Measurements from ENCODE around the gene SLC35F1.

The SLC35F1 gene

GRCh38 chr6:118174071-118174470 lies 267.0 kb downstream of the SLC35F1 start:
- Histone ChIP-seq H3K4me3 (IDR thresholded peaks at IDR 0.05; ENCODE audit: insufficient read depth, low read depth, low read length) (no peak overlapping the region), H3K27me3 (ENCODE audit: insufficient read depth, low read depth) (no peaks in the 10 kb centered on the region), H4K20me1 (ENCODE audit: insufficient read depth) (no peaks in the 10 kb centered on the region), H3K79me2 (ENCODE audit: insufficient read depth, low read depth) (no peaks in the 10 kb centered on the region), H3K27ac (no peak overlapping the region), H3K4me2 (no peak overlapping the region), H2AFZ (ENCODE audit: low read depth) (no peak overlapping the region), H3K9ac (no peak overlapping the region), H3K36me3 (ENCODE audit: insufficient read depth) (no peaks in the 10 kb centered on the region), H3K4me1 (ENCODE audit: low read depth, poor library complexity, severe bottlenecking) (no peaks in the 10 kb centered on the region)
- TF ChIP-seq CTCF (conservative IDR thresholded peaks at IDR 0.05; ENCODE audit: low read depth, low read length): no peak

- Histone ChIP-seq H3K4me3 (IDR thresholded peaks at IDR 0.05; ENCODE audit: insufficient read depth, low read depth, low read length) (no peak overlapping the region), H3K9ac (no peak overlapping the region), H3K4me2 (no peak overlapping the region), H3K79me2 (ENCODE audit: insufficient read depth, low read depth) (no peaks in the 10 kb centered on the region), H3K27me3 (ENCODE audit: insufficient read depth, low read depth) (no peaks in the 10 kb centered on the region), H2AFZ (ENCODE audit: low read depth) (no peak overlapping the region), H3K27ac (no peak overlapping the region), H3K36me3 (ENCODE audit: insufficient read depth) (no peaks in the 10 kb centered on the region), H4K20me1 (ENCODE audit: insufficient read depth) (no peaks in the 10 kb centered on the region), H3K4me1 (ENCODE audit: low read depth, poor library complexity, severe bottlenecking) (no peaks in the 10 kb centered on the region)
- TF ChIP-seq CTCF (conservative IDR thresholded peaks at IDR 0.05; ENCODE audit: low read depth, low read length): no peak
Observed at GRCh38 chr6:118177720-118178119, 270.7 kb downstream of the SLC35F1 start.

- TF ChIP-seq CTCF (conservative IDR thresholded peaks at IDR 0.05; ENCODE audit: low read depth, low read length): no peak
- H3K27ac ChIP-seq: no peak overlapping the region
- H3K79me2 ChIP-seq (ENCODE audit: insufficient read depth, low read depth): no peaks in the 10 kb centered on the region
- H3K9ac ChIP-seq: no peak overlapping the region
- no peaks in the 10 kb centered on the region for H3K4me1 ChIP-seq (ENCODE audit: low read depth, poor library complexity, severe bottlenecking)
- H3K4me3 ChIP-seq (IDR thresholded peaks at IDR 0.05; ENCODE audit: insufficient read depth, low read depth, low read length): no peak overlapping the region
- no peak overlapping the region for H3K4me2 ChIP-seq
- no peaks in the 10 kb centered on the region for H4K20me1 ChIP-seq (ENCODE audit: insufficient read depth)
- no peak overlapping the region for H2AFZ ChIP-seq (ENCODE audit: low read depth)
- H3K27me3 ChIP-seq (ENCODE audit: insufficient read depth, low read depth): no peaks in the 10 kb centered on the region
- no peaks in the 10 kb centered on the region for H3K36me3 ChIP-seq (ENCODE audit: insufficient read depth)
Observed at GRCh38 chr6:118179048-118179447, 272.0 kb downstream of the SLC35F1 start.

GRCh38 chr6:118186672-118187567 lies 279.9 kb downstream of the SLC35F1 start:
- Histone ChIP-seq H3K27ac (no peak overlapping the region), H3K36me3 (ENCODE audit: insufficient read depth) (no peaks in the 10 kb centered on the region), H2AFZ (ENCODE audit: low read depth) (no peak overlapping the region), H3K79me2 (ENCODE audit: insufficient read depth, low read depth) (no peaks in the 10 kb centered on the region), H3K9ac (no peak overlapping the region), H3K4me3 (IDR thresholded peaks at IDR 0.05; ENCODE audit: insufficient read depth, low read depth, low read length) (no peak overlapping the region), H4K20me1 (ENCODE audit: insufficient read depth) (no peaks in the 10 kb centered on the region), H3K4me2 (no peak overlapping the region), H3K27me3 (ENCODE audit: insufficient read depth, low read depth) (no peaks in the 10 kb centered on the region), H3K4me1 (ENCODE audit: low read depth, poor library complexity, severe bottlenecking) (peaks cover 3% of the 10 kb centered on the region)
- TF ChIP-seq CTCF (conservative IDR thresholded peaks at IDR 0.05; ENCODE audit: low read depth, low read length): no peak

Data from KMS-11 (cell line).